GM06990 (cell line): ENCODE results near the gene ORAI1.
"Not testable (repeated sequence)": the region's sequence is repeated elsewhere in the genome, so short reads cannot be mapped to it uniquely, and the experiment has no call there.

Experiments used
- DNase-seq: peaks from one replicate; pipeline ENCODE4 v3.0.0-alpha.2; 2011; ENCODE audit not compliant: insufficient read length; ENCODE audit errors: extremely low read depth
- H3K27me3 ChIP-seq: replicated peaks from 2 replicates; pipeline ENCODE4 v1.6.0; 2011; ENCODE audit warnings: low read length; ENCODE audit not compliant: control insufficient read depth, insufficient read depth
- H3K36me3 ChIP-seq: 2 replicates; pipeline ENCODE4 v1.5.1; 2011; ENCODE audit warnings: low read length; ENCODE audit not compliant: control insufficient read depth, insufficient read depth
- H3K4me3 ChIP-seq: replicated peaks from 2 replicates; pipeline ENCODE4 v1.5.1; 2011; ENCODE audit warnings: low read depth, mild to moderate bottlenecking, control low read depth, low read length
- CTCF ChIP-seq: IDR thresholded peaks from 2 replicates; pipeline ENCODE4 v1.5.1; 2011; ENCODE audit warnings: low read length, control low read depth, mild to moderate bottlenecking, inconsistent platforms; ENCODE audit not compliant: insufficient read depth, poor library complexity, severe bottlenecking

ORAI1 gene

GRCh38 chr12:121579981-121580868 is 46.1 kb upstream of the ORAI1 start:
- no peaks in the 10 kb centered on the region for H3K36me3 ChIP-seq
- DNase-seq: peak; percentile 56
- TF ChIP-seq CTCF: no peak
- H3K27me3 ChIP-seq: no peaks in the 10 kb centered on the region
- peak overlapping the region; percentile 66 for H3K4me3 ChIP-seq

- DNase-seq: no peak
- Histone ChIP-seq H3K4me3 (peak within 1 kb of the TSS; percentile 66), H3K27me3 (no peaks in the 10 kb centered on the region), H3K36me3 (no peaks in the 10 kb centered on the region)
- no peak for TF ChIP-seq CTCF
These were observed 45.2 kb upstream of the ORAI1 start, which contains the start of gene KDM2B for GRCh38 chr12:121580959-121581685. TSS of gene KDM2B (minus strand) at chr12:121581023. CDS start at chr12:121580911, 112 bp downstream.

- TF ChIP-seq CTCF: no peak
- H3K4me3 ChIP-seq: no peak overlapping the region
These were observed 44.5 kb upstream of the ORAI1 start for GRCh38 chr12:121581686-121582429.

GRCh38 chr12:121582583-121583333 is 43.6 kb upstream of the ORAI1 start:
- DNase-seq: no peak
- Histone ChIP-seq H3K4me3 (no peak overlapping the region), H3K36me3 (no peaks in the 10 kb centered on the region), H3K27me3 (no peaks in the 10 kb centered on the region)
- no peak for TF ChIP-seq CTCF

More at GRCh38 chr12:121581686-121582429, 44.5 kb upstream of the ORAI1 start:
- H3K27me3 ChIP-seq: no peaks in the 10 kb centered on the region
- H3K36me3 ChIP-seq: no peaks in the 10 kb centered on the region
- no peak for DNase-seq

- not testable (repeated sequence) for DNase-seq, H3K4me3 ChIP-seq, H3K36me3 ChIP-seq
These were observed 43.0 kb upstream of the ORAI1 start for GRCh38 chr12:121583334-121583661.

GRCh38 chr12:121584885-121585284 is 41.4 kb upstream of the ORAI1 start:
- H3K27me3 ChIP-seq, DNase-seq, H3K36me3 ChIP-seq, H3K4me3 ChIP-seq: not testable (repeated sequence)

More at GRCh38 chr12:121583334-121583661, 43.0 kb upstream of the ORAI1 start:
- not testable (repeated sequence) for H3K27me3 ChIP-seq
